HG03565 (cell line): ENCODE measurements around the gene AMDHD2.
"Not testable (repeated sequence)": the region's sequence is repeated elsewhere in the genome, so short reads cannot be mapped to it uniquely, and the experiment has no call there.

Experiments used
- ATAC-seq: cut with Tn5 transposase; IDR thresholded peaks from one replicate; pipeline ENCODE4 v1.9.1; 2021; ENCODE audit warnings: mild to moderate bottlenecking, moderate library complexity; ENCODE audit not compliant: unreplicated experiment

Gene AMDHD2

DNA sequence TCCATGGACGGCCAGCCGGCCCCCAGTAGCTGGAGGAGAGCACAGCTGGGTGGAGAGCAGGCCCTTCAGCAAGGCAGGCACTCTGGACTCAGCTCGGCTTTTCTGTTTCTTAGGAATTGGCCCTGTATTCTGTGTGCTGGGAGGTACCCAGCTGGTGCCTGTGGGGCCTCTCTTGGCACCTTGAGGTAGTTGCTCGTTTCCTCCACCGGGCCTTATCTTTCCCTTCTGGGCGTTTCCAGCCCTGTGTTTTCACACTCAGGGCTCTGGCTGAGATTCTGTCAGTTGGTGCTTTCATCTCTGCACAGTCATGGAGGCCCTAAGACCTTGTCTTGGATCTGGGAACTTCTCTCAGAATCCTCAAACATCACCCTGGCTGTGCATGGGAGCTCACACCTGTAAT is 47.3 kb downstream of the AMDHD2 start:
- not testable (repeated sequence) for ATAC-seq

- not testable (repeated sequence) for ATAC-seq
These were observed 48.4 kb downstream of the AMDHD2 start for GRCh38 chr16:2568573-2568972.

DNA sequence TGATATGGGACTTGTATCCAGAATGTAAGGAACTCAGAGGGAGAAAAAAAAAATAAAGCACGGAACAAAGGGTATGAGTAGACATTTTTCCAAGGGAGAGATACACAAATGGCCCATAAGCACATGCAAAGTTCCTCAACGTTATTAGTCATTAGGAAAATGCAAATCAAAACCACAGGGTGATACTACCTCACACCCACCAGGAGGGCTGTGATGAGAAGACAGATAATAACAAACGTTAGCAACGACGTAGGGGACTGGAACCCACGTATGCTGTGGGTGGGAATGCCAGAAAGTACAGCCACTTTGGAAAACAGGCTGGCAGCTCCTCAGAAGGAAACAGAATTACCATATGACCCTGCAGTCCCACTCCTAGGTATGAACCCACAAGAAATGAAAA is 52.5 kb downstream of the AMDHD2 start:
- not testable (repeated sequence) for ATAC-seq

- ATAC-seq, result not testable (repeated sequence)
These were observed 55.7 kb downstream of the AMDHD2 start for GRCh38 chr16:2575839-2576238.

GRCh38 chr16:2577044-2577443 is 56.9 kb downstream of the AMDHD2 start:
- ATAC-seq, result not testable (repeated sequence)

- ATAC-seq, result not testable (repeated sequence)
These were observed 58.7 kb downstream of the AMDHD2 start for GRCh38 chr16:2578905-2579304.

DNA sequence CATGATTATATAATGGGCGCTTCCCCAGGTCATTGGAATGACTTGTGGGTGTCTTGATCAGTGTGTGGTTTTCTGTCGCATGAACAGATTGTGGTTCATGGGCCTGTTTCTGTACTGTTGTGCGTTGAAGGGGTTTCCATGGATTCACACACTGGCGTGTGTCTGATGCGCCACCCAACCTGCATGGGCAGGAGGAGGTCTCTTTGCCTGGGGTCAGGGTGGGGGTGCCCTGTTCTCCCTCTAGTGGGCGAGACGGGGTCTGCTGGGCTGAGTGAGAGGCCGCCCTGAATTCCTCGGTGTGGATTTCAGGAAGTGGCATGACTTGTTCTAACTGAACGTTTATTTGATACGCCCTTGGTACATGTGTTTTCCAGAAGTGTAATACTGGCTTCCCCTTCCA is 60.0 kb downstream of the AMDHD2 start:
- not testable (repeated sequence) for ATAC-seq

DNA sequence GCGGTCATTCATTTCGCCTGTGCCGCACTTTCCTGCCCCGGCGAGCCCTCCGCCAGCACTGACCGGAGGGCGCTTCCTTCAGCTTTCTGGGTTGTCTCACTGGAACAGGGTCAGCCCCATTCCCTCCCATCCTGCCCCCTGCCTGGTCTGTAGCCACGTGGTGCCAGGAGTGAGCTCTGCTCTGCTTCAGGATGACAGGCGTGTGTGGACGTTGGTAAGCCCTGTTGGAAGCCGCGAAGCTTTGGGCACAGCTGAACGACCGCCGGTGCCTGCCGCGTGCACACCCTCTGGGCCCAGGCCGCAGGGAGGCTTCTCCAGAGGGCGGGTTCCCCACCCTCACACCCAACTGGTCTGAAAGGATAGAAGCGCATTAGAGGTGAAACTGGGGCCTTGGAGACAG is 60.6 kb downstream of the AMDHD2 start:
- not testable (repeated sequence) for ATAC-seq
